Sciatic nerve (tissue), 2 donors: ENCODE data around the gene PLXNA4. TPM values are rescaled to one million over a fixed set of nuclear protein-coding genes. Genes with fewer than 3 reads are reported as not detected.

Source experiments
- ATAC-seq: fragments of 200-7000 bp; cut with Tn5 transposase; one replicate; pipeline ENCODE4 v1.9.1; 2020; ENCODE audit warnings: mild to moderate bottlenecking, moderate library complexity
- DNase-seq: peaks from one replicate; pipeline ENCODE4 v3.0.0-alpha.2; 2020; ENCODE audit warnings: low spot score
- intact Hi-C: fragments of 100-400 bp; cut with DNase I; formaldehyde crosslinking; loops from one replicate; pipeline ENCODE4 v1.14.2; 2022
- total RNA-seq: library from RNA; stranded (reverse); fragmentation: NEBNext Ultra II Directional; extraction: Animal tissue kit (Norgen Biotek cat#: 25700); gene quantifications from one replicate; pipeline ENCODE4 v1.2.1, GENCODE V29; 2021
- donor health status: DM: no; HTN: no; CAD: no.
- donor health status: DM: no; HTN: no; CAD: no.

The PLXNA4 gene
- total RNA-seq, 1 donor from 2014 or later = 9.0 TPM

- intact Hi-C loops = no loop called here
- no peak for DNase-seq
- no peak for ATAC-seq
Measured at GRCh38 chr7:132569884-132570614, 6.2 kb downstream of the PLXNA4 start.

- intact Hi-C loops = no loop called here
- ATAC-seq (no peak), DNase-seq (no peak)
Measured at GRCh38 chr7:132568962-132569361, 7.3 kb downstream of the PLXNA4 start.

GRCh38 chr7:132565885-132566284 lies 10.4 kb downstream of the PLXNA4 start:
- ATAC-seq (no peak), DNase-seq (no peak)
- intact Hi-C loops = no loop called here

GRCh38 chr7:132565441-132565840 lies 10.8 kb downstream of the PLXNA4 start:
- ATAC-seq = no peak
- DNase-seq = no peak
- intact Hi-C loops = no loop called here

GRCh38 chr7:132564849-132565248 lies 11.4 kb downstream of the PLXNA4 start:
- no peak for ATAC-seq
- intact Hi-C loops = no loop called here
- no peak for DNase-seq

- ATAC-seq (no peak), DNase-seq (no peak)
- intact Hi-C loops = no loop called here
Measured at GRCh38 chr7:132564090-132564489, 12.2 kb downstream of the PLXNA4 start.

GRCh38 chr7:132562690-132563089 lies 13.6 kb downstream of the PLXNA4 start:
- ATAC-seq (no peak), DNase-seq (no peak)
- intact Hi-C loops = no loop called here

GRCh38 chr7:132561763-132562162 lies 14.5 kb downstream of the PLXNA4 start:
- DNase-seq (no peak), ATAC-seq (no peak)
- intact Hi-C loops = no loop called here

- DNase-seq (no peak), ATAC-seq (no peak)
- intact Hi-C loops = no loop called here
Measured at GRCh38 chr7:132560825-132561529, 15.3 kb downstream of the PLXNA4 start.

GRCh38 chr7:132560105-132560504 lies 16.2 kb downstream of the PLXNA4 start:
- intact Hi-C loops = no loop called here
- no peak for ATAC-seq
- no peak for DNase-seq

- ATAC-seq (no peak), DNase-seq (no peak)
- intact Hi-C loops = no loop called here
Measured at GRCh38 chr7:132558815-132559214, 17.5 kb downstream of the PLXNA4 start.

GRCh38 chr7:132557489-132558044 lies 18.7 kb downstream of the PLXNA4 start:
- no peak for ATAC-seq
- DNase-seq = no peak
- intact Hi-C loops = no loop called here

- DNase-seq (no peak), ATAC-seq (no peak)
- intact Hi-C loops = no loop called here
Measured at GRCh38 chr7:132554446-132554845, 21.8 kb downstream of the PLXNA4 start.

- intact Hi-C loops = no loop called here
- no peak for DNase-seq
- ATAC-seq = no peak
Measured at GRCh38 chr7:132553031-132553430, 23.2 kb downstream of the PLXNA4 start.

GRCh38 chr7:132551886-132552285 lies 24.4 kb downstream of the PLXNA4 start:
- intact Hi-C loops = no loop called here
- DNase-seq (no peak), ATAC-seq (no peak)

- ATAC-seq (no peak), DNase-seq (no peak)
- intact Hi-C loops = no loop called here
Measured at GRCh38 chr7:132551439-132551838, 24.8 kb downstream of the PLXNA4 start.

GRCh38 chr7:132548489-132549078 lies 27.7 kb downstream of the PLXNA4 start:
- DNase-seq (no peak), ATAC-seq (no peak)
- intact Hi-C loops = no loop called here

GRCh38 chr7:132547821-132548220 lies 28.4 kb downstream of the PLXNA4 start:
- intact Hi-C loops = no loop called here
- DNase-seq (no peak), ATAC-seq (no peak)

- intact Hi-C loops = no loop called here
- ATAC-seq (no peak), DNase-seq (no peak)
Measured at GRCh38 chr7:132546366-132547127, 29.7 kb downstream of the PLXNA4 start.
